ENCODE results near the gene MAP4. TPM values are rescaled to one million over a fixed set of nuclear protein-coding genes. Genes with fewer than 3 reads are reported as not detected.

The MAP4 gene
- total RNA-seq, 1 experiment from 2014 or later = 140 TPM

DNA sequence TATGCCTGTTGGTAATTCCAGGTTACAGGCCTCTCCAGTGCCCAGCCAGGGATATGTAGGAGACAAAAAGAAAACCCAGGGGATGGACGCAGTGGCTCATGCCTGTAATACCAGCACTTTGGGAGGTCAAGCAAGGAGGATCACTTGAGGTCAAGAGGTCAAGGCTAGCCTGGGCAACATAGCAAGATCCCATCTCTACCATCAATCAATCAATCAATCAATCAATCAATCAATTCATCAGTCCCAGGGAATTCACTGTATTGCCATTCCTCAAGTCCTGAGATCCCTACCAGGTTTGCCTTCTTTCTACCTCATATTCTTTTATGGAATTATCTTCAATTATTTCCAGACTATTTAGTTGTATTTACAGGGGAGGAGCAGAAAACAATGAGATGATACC, 131.0 kb downstream of the MAP4 start:
- H2BK5ac ChIP-seq (ENCODE audit: insufficient read length, low read length) = no peak overlapping the region

More for the DNA sequence above, 131.0 kb downstream of the MAP4 start:
- no peak for TF ChIP-seq CTCF (conservative IDR thresholded peaks at IDR 0.05)
- no peaks in the 10 kb centered on the region for H3K9me3 ChIP-seq (ENCODE audit: control insufficient read depth, low read depth, low read length)
- no peak overlapping the region for H2AK5ac ChIP-seq (ENCODE audit: insufficient read length, low read length)
- H4K20me1 ChIP-seq (ENCODE audit: control insufficient read depth, insufficient read depth, insufficient read length) = no peaks in the 10 kb centered on the region
- DNase-seq = no peak
- H3K4ac ChIP-seq (ENCODE audit: low read depth, low read length) = no peak overlapping the region
- no peak overlapping the region for H3T11ph ChIP-seq (ENCODE audit: low read length)
- H2BK120ac ChIP-seq (ENCODE audit: low read depth, low read length, poor library complexity, severe bottlenecking) = no peak overlapping the region
- no peak overlapping the region for H4K8ac ChIP-seq (replicated peaks; ENCODE audit: insufficient read length, low read depth, low read length)
- no peak overlapping the region for H2AFZ ChIP-seq (ENCODE audit: low read length)
- Mint-ChIP-seq H3K4me1 (peaks cover 4 to 16% of the 10 kb centered on the region in 2 experiments), H3K36me3 (ENCODE audit: insufficient read depth in 1 of 3, low read depth in 3 of 3) (peaks cover 19 to 46% (median 40%) of the 10 kb centered on the region in 3 experiments), H3K27me3 (ENCODE audit: low read depth) (no peaks in the 10 kb centered on the region), H3K27ac (peak overlapping the region in 2 of 3 experiments; percentile 7 to 11; a peak in 2 of 7 replicates), H3K4me3 (no peak overlapping the region), H3K9me3 (no peaks in the 10 kb centered on the region)
- H3K4me1 ChIP-seq (ENCODE audit: insufficient read depth, low read length) = no peaks in the 10 kb centered on the region
- H2BK12ac ChIP-seq (ENCODE audit: insufficient read length, low read depth, low read length) = no peak overlapping the region
- H3K27me3 ChIP-seq (ENCODE audit: insufficient read depth, low read length) = no peaks in the 10 kb centered on the region
- no peaks in the 10 kb centered on the region for H3K23me2 ChIP-seq (ENCODE audit: insufficient read length, low read depth, low read length, poor library complexity, severe bottlenecking)
- H3K18ac ChIP-seq (ENCODE audit: insufficient read length, low read depth, low read length) = no peak overlapping the region
- no peak overlapping the region for H2BK20ac ChIP-seq (ENCODE audit: low read depth, low read length, poor library complexity, severe bottlenecking)
- no peak overlapping the region for H3K4me2 ChIP-seq (ENCODE audit: insufficient read depth, insufficient read length, low read length)
- H3K79me2 ChIP-seq (ENCODE audit: insufficient read depth, low read length) = no peaks in the 10 kb centered on the region
- no peak overlapping the region for H3K14ac ChIP-seq (ENCODE audit: insufficient read depth, low read length)
- no peak overlapping the region for H2BK15ac ChIP-seq (ENCODE audit: low read depth, low read length)
- H4K5ac ChIP-seq (ENCODE audit: insufficient read length, low read depth, low read length) = no peak overlapping the region
- H3K79me1 ChIP-seq (ENCODE audit: insufficient read depth, low read depth, low read length, poor library complexity, severe bottlenecking) = no peaks in the 10 kb centered on the region
- H3K56ac ChIP-seq (ENCODE audit: insufficient read length, low read depth, low read length) = no peak overlapping the region
- H3K27ac ChIP-seq (ENCODE audit: insufficient read length, low read depth, low read length) = no peak overlapping the region
- H4K91ac ChIP-seq (ENCODE audit: insufficient read length, low read depth, low read length) = no peak overlapping the region
- no CpG with 5 or more reads among the region's 1 CpG for WGBS (ENCODE audit: extremely low coverage, insufficient read length, low lambda C conversion rate)
- no peak overlapping the region for H3K23ac ChIP-seq (ENCODE audit: insufficient read length, low read depth, low read length)
- H3K9ac ChIP-seq (ENCODE audit: extremely low read depth, insufficient read length, low read length) = no peak overlapping the region

All from H9 (cell line).